Stimulated activated CD4-positive, alpha-beta T cell treated with anti-CD3 and anti-CD28 coated beads, Interleukin-1b, Interleukin-23, amount 100 ng/mL, for 48 hours (primary cell): ENCODE results near the gene TBC1D9B.
"Not testable (repeated sequence)": the region's sequence is repeated elsewhere in the genome, so short reads cannot be mapped to it uniquely, and the experiment has no call there.

Source experiments
- DNase-seq: peaks from one replicate; pipeline ENCODE4 v3.0.0-alpha.2; 2020

TBC1D9B gene

DNA sequence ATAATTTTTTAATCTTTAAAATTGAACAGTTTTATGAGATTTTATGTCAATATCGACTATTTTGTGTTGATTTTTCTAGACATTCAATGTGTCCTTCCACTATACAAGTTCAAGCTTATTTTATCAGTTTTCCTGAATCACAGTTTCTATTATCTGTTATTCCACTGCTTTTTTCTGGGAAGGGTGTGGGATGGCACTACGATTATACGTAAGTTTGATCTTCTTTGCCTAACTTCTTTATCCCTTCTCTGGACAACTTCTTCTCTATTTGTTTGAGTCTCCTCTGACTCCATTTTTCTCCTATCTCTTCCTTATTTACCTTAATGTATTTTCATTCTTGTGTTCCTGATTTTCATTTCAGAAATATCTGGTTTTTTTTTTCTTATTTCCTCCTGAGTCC, 24.5 kb downstream of the TBC1D9B start:
- no peak for DNase-seq

- DNase-seq, result no peak
Observed at GRCh38 chr5:179882338-179882737, 25.4 kb downstream of the TBC1D9B start.

DNA sequence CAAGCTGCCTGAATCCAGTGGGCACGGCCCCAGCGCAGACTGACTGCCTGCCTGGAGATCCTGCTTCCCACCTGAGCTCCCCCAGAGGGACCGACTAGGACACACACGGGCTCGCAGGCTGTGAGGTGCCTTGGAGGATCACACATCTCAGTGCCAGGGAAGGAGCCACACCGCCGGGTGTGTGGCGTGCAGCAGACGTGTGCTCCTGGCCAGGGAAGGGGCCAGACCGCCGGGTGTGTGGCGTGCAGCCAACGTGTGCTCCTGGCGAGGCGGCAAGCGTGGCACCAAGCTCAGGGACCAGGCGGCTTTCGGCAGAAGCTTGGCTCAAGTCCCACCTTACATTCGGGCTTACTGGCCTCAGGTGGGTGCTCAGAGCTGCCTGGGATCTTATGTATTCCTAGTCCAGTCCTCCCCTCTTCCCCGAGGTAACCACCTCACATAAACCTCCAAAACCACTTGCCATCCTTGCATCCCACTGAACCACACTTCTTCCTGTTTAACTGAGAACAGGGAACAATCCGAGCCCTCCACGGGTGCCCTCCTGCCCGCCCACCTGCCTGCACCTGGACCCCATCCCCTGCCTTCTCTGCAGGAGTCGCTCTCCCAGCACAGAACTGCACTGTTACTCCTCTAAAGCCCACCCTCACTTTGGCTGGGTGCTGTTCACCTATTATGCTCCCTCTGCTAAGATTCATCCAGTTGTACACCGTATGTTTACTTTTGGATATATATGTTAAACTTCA, 26.7 kb downstream of the TBC1D9B start:
- no peak for DNase-seq

DNA sequence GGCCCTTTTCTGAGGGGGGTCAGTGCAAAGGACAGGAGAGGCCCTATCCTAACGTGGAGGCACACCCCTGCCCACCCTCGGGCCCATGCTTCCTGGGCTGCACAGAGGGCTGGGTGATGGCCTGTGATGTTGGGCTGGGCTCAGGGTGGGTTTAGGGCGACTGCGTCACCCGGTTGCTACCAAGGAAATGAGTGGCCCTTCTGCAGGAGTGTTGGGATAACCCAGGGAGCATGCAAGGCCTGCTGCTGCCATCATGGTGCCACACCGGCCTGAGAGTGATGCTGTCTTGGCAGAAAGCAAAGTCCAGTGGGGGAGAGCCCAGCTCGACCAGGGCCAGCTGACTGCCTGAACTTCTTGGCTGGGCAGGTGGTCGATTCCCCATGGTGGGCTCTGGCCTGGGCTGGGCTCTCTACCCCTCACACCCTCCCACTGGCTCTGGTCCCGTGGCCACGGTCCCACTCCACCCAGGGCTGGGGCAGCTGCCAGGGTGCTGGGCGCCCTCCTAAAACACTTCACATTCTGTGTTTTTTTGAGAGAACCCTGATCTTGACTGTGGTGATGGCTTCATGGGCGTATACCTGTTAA, 27.5 kb downstream of the TBC1D9B start:
- no peak for DNase-seq

- DNase-seq, result no peak
Observed at GRCh38 chr5:179879690-179880010, 28.0 kb downstream of the TBC1D9B start.

- no peak for DNase-seq
Observed at GRCh38 chr5:179879003-179879689, 28.6 kb downstream of the TBC1D9B start.

DNA sequence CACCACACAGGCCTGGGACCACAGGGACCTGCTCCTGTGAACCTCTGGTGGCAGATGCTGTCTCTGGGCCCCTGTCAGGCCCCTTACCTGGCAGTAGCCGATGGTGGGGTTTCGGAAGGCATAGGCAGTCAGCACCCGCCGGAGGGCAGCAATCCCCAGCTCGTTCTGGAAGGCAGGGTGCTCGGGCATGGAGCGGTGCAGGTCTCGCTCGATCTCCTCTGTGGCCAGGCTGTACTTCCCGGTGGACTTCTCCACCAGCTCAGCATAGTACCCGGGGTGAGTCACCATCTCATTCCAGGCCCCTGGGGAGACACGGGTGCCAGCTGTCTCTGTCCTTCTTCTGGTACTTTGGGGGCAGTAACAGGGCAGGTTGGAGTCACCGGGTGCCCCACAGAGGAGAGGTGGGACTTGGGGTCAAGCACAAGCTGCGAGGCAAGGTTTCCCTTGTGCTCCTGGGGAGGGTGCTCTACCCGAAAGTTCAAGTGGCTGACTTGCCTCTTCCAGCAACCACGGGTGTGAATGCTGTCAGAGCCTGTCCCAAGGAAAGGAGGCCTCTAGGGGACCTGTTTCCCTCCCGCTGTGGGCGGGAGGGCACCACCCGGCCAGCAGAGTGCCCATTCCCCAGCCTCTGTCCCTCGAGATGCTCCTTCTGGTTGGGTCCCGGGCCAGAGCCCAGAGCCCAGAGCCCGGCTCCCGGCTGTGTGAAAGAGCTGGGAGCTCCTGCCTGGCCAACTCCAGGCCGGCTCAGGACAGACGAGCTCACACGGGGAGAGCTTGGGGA, 29.3 kb downstream of the TBC1D9B start:
- no peak for DNase-seq

DNA sequence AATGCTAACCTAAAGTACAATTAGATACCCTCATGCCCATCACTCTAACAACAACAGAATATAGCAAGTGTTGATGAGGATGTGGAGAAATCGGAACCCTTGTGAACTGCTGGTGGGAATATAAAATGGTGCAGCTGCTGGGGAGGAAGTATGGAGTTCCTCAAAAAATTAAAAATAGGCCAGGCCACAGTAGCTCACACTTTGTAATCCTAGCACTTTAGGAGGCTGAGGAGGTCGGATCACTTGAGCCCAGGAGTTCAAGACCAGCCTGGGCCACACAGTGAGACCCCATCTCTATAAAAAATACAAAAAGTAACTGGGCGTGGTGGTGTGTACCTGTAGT, 31.1 kb downstream of the TBC1D9B start:
- no peak for DNase-seq

DNA sequence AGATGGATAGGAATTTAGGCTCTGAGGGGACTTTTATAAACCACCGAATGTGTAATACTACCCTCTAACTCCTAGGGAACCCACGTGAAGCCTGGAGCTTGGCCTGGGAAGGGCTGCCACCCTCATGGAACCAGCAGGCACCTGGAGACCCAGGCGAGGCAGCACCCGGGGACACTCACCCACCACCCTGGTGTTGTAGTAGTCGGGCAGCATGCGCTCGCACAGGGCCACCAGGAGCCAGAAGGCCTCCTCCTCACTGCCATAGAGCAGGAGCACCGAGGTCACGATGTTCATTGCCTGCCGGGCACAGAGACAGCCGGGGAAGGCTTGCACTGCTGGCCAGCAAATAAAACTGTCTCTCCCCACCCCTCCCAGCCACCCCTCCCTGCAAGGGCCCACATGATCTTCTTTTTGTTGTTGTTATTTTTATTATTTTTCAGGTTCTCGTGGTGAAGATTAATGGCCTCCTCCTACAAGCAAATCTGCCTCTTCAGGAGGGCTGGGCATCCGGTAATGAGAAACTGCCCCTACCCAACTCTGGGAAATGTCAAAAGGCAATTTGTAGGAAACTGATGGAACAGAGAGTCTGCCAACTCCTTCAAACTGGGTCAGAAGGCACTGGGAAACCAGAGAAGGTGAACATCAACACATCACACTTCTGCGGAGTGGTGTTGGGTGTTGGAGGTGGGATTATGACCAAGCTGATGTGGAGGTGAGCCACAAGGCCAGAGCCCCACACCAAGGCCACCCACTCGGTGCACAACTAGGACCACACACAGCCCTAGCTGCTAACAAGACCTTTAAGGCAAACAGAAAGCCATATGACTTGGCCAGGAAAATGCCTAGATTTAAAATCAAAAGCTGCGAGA, 31.7 kb downstream of the TBC1D9B start:
- DNase-seq, result no peak

DNA sequence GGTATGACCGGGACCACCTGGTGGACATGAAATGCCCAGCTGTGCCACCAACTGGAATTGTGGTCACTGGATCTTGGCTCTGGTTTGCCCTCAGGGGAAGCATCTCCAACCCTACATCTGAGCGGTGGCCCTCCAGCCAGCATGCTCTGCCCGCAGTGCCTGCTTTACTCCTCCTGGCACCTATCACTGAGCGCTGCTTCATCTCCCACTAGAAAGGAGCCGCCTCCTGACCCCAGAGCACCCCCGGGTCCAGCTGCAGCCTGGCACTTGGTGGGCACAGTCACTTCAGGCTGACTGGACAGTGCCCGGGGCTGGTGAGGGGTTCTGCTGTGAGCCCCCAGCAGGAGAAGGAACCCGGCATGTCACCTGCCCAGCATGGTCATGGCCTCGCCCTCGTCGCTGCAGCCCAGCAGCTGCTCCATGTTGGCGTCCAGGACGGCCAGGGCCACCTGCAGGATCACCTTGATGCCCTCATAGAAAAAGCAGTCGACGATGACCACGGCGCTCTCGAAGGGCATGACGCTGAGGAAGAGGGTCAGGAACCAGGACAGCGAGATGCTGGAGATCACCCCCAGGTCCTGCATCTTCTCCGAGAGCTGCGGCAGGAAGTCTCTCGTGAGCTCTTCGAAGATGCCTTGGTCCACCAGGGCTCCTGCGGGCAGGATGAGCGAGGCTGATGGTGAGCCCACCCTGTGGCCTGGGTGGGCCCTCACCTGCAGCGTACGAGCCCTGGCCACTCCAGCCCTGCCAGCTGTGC, 33.0 kb downstream of the TBC1D9B start:
- DNase-seq, result no peak

DNA sequence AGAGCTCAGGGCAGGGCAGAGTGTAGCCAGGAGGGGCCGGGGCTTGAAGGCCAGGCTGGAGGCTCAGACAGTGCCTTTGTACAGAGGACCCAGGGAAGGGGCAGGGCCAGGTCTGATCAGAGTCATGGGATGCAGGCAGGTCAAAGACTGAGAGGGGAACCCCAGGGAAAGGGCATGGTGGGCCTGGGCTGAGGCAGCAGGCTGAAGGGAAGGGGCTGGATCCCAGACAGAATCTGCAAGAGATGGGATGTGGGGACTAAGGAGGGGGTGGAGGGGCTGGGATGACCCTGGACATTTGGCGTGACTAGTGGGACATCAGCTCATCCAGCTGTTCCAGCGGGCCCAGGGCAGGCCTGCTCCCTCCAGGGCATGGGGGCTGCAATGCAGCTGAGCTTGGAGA, 33.6 kb downstream of the TBC1D9B start:
- no peak for DNase-seq

- no peak for DNase-seq
Observed at GRCh38 chr5:179873588-179874110, 34.0 kb downstream of the TBC1D9B start.

DNA sequence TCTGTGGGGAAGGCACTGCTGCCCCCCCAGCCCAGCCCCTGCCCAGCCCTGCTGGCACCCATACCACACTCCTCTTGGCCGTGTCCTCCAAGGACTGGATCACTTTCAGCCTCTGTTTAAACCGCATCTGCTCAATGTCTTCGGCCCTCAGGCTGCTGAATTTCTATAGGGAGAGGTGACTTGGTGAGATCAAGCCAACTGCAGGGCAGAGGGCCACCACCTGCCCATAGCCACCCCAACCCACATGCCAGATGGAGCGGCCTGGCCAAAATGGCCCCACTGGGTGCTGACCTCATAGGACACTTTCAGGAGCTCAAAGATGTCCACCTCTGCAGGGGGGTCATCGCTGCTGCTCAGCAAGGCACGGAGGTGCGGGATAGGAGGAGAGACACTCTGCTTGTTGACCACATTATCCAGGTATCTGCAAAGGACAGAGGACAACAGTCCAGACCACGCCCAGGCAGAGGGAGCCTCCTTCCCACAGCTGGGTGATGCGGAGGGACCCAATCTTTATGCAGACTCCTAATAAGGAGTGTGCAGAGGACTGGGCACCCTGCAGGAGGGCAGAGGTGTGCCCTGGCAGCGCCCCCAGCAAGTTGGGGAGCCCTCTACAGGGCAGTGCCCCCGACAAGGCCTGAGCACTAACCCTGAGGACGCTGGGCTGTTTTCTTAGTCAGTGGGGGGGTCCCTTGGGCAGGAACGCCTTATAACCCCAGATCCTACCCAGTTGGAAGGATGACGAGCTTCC, 34.7 kb downstream of the TBC1D9B start:
- no peak for DNase-seq

DNA sequence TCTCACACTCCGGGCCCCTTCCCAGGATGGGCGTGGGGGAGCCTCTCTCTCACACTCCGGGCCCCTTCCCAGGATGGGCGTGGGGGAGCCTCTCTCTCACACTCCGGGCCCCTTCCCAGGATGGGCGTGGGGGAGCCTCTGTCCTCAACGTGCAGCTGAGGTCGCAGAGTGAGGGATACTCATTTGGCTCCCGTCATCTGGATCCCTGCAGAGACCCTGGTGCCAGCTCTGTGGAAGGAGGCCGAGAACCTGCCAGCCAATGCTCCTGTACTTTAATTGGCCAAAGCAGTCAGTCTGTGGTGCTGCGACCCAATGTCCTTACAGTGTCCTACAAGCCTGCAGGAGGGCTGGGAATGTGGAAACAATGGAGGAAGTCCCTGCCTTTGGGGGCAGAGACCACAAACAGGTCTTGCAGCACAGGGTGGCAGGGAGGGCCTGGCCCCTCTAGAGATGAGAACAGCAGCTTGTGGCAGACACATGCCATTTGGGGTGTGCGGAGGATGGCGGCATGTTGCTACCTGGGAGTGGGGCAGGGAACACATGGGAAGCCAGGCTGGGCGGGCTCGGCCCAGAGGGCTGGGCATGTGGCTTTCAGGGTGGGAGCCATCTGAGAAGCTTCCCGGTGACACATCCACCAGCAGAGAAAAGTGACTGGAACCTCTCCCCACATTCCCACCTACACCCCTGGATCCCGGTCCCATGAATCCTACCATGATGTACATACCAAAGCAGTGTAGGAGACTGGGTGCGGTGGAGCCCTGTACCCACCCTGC, 35.5 kb downstream of the TBC1D9B start:
- no peak for DNase-seq

- not testable (repeated sequence) for DNase-seq
Observed at GRCh38 chr5:179871533-179871932, 36.2 kb downstream of the TBC1D9B start.

- no peak for DNase-seq
Observed at GRCh38 chr5:179870952-179871351, 36.7 kb downstream of the TBC1D9B start.

- no peak for DNase-seq
Observed at GRCh38 chr5:179870403-179870903, 37.2 kb downstream of the TBC1D9B start.

GRCh38 chr5:179869641-179870402, 37.9 kb downstream of the TBC1D9B start:
- no peak for DNase-seq

GRCh38 chr5:179869101-179869500, 38.6 kb downstream of the TBC1D9B start:
- DNase-seq, result no peak
